Progenitor cell of endocrine pancreas (in vitro differentiated cells): Measurements from ENCODE around the gene SCGB2B2. TPM values are rescaled to one million over a fixed set of nuclear protein-coding genes. Genes with fewer than 3 reads are reported as not detected.
A peak's percentile ranks its signal among the peaks of the same experiment; 100 is the strongest.

Experiments
- DNase-seq: peaks from one replicate; pipeline ENCODE4 v3.0.0; 2021; ENCODE audit warnings: low spot score; ENCODE audit not compliant: unreplicated experiment
- H3K27ac Mint-ChIP-seq: 2 replicates; pipeline ENCODE4 v1.8.0; 2021; ENCODE audit warnings: mild to moderate bottlenecking, moderate library complexity, mixed read lengths
- H3K27me3 Mint-ChIP-seq: 2 replicates; pipeline ENCODE4 v1.8.0; 2021; ENCODE audit warnings: mixed read lengths
- H3K36me3 Mint-ChIP-seq: 2 replicates; pipeline ENCODE4 v1.8.0; 2022; ENCODE audit warnings: mixed read lengths; ENCODE audit not compliant: insufficient read depth
- H3K4me1 Mint-ChIP-seq: 2 replicates; pipeline ENCODE4 v1.8.0; 2021; ENCODE audit warnings: low read depth, mixed read lengths
- H3K4me3 Mint-ChIP-seq: 2 replicates; pipeline ENCODE4 v1.8.0; 2021; ENCODE audit warnings: low read depth, mild to moderate bottlenecking, moderate library complexity, mixed read lengths
- H3K9me3 Mint-ChIP-seq: 2 replicates; pipeline ENCODE4 v1.8.0; 2021; ENCODE audit warnings: low read depth, mixed read lengths
- CTCF ChIP-seq: fragments of 200-600 bp; sonication (generic); IDR thresholded peaks from one replicate; pipeline ENCODE4 v1.5.0; 2021; ENCODE audit warnings: antibody characterized with exemption, mild to moderate bottlenecking; ENCODE audit not compliant: unreplicated experiment
- total RNA-seq: library from RNA; stranded (reverse); gene quantifications from 2 replicates; pipeline ENCODE4 v1.2.1, GENCODE V29; 2021

SCGB2B2 gene
- total RNA-seq, 1 donor from 2014 or later, result 0.84 TPM

DNA sequence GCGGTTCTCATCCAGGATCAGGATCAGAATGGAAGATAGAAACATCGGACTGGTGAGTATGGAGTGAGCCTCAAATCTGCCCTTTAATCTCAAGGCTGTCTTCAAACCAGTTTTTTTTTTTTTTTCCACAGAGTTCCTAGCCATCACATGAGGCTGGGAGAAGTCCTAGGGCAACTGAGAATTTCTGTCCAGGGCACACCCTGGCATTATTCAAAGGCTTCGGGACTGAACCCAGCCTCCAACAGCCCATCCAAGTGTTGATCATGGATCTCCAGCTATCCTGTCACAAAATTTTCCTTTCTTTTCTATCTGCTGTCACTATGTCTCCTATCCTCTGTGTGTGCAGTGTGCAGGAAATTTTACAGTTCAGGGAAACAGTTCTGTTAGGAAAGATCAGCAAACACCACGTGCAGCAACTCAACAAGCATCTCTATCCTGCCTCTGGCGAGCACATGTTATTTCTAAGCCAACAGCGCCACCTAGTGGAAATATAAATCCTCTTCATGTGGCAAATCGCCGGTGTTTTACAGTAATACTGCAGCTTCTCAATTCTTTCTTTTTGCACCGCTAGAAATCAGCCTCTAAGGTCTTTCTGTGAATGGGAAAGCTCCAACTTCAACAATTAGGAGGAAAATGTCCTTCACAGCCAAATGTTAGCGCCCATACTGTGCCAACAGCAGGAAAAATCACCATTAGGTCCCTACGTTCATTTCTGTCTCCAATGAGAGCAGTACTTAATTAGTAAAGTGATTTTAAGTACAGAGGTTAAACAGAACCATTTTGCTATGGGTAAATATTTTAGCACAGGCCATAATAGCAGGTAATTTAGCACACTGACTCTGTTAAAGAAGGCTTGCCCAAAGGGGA lies 35.7 kb upstream of the SCGB2B2 start:
- Mint-ChIP-seq H3K4me1 (no peaks in the 10 kb centered on the region), H3K36me3 (peaks cover 7% of the 10 kb centered on the region), H3K27me3 (no peaks in the 10 kb centered on the region), H3K9me3 (peaks cover 40% of the 10 kb centered on the region), H3K27ac (no peak overlapping the region), H3K4me3 (no peak overlapping the region)
- peak; percentile 66 for TF ChIP-seq CTCF
- no peak for DNase-seq

DNA sequence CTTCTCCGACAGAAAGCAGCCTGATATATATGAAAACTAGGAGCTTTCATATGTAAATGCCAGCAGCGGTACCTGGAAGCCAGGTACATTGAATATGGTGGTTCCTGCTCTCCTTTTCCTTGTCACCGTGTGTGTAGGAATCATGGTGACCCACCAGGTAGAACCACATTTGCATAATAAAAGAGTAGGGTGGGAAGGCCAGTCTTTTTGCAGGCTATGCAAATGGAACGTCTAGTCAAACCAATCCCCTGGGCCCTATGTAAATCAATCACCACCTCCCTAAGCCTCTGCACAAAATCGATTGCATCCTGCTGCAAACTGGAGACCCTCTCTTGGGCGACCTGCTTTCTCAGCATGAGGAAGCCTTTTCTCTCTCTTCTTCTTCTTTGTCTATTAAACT lies 34.9 kb upstream of the SCGB2B2 start:
- H3K27me3 Mint-ChIP-seq, result no peaks in the 10 kb centered on the region
- no peak overlapping the region for H3K4me3 Mint-ChIP-seq
- no peak overlapping the region for H3K27ac Mint-ChIP-seq
- H3K4me1 Mint-ChIP-seq, result no peaks in the 10 kb centered on the region
- peaks cover 7% of the 10 kb centered on the region for H3K36me3 Mint-ChIP-seq
- H3K9me3 Mint-ChIP-seq, result peaks cover 37% of the 10 kb centered on the region
- no peak for TF ChIP-seq CTCF
- DNase-seq, result no peak

GRCh38 chr19:34707661-34708060 lies 30.7 kb upstream of the SCGB2B2 start:
- no peak for TF ChIP-seq CTCF
- Mint-ChIP-seq H3K36me3 (peaks cover 2% of the 10 kb centered on the region), H3K4me1 (no peaks in the 10 kb centered on the region), H3K27me3 (no peaks in the 10 kb centered on the region), H3K9me3 (peaks cover 26% of the 10 kb centered on the region), H3K27ac (no peak overlapping the region), H3K4me3 (no peak overlapping the region)
- DNase-seq, result no peak

GRCh38 chr19:34692549-34692948 lies 15.6 kb upstream of the SCGB2B2 start:
- Mint-ChIP-seq H3K9me3 (no peaks in the 10 kb centered on the region), H3K4me3 (no peak overlapping the region), H3K27ac (no peak overlapping the region)

DNA sequence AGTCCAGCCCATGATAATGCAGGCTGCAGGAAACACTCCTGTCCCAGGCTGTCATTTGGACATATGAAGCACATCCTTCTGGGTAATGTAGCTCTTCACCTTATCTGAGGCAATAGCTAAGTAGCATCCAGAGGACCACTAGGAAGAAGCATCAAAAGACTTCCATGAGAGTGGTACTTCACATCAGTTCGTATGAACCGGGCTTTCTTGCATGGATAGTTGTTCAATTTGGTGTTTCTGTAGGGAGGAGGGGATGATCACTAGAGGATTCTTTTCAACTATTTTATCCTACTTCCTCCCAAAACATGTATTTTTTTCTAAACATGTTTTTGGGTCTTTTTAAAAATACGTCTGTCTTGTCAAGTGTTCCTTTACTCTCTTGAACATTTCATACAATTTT lies 13.4 kb upstream of the SCGB2B2 start:
- Mint-ChIP-seq H3K9me3 (peaks cover 16% of the 10 kb centered on the region), H3K27ac (no peak overlapping the region), H3K4me1 (no peaks in the 10 kb centered on the region), H3K36me3 (peaks cover 14% of the 10 kb centered on the region), H3K4me3 (no peak overlapping the region), H3K27me3 (peaks cover 17% of the 10 kb centered on the region)
- TF ChIP-seq CTCF, result no peak
- no peak for DNase-seq

More at GRCh38 chr19:34692549-34692948, 15.6 kb upstream of the SCGB2B2 start:
- Mint-ChIP-seq H3K4me1 (no peaks in the 10 kb centered on the region), H3K36me3 (no peaks in the 10 kb centered on the region), H3K27me3 (peaks cover 17% of the 10 kb centered on the region)
- DNase-seq, result no peak
- TF ChIP-seq CTCF, result no peak
